Astrocyte (in vitro differentiated cells and primary cell): Measurements from ENCODE around the gene ITM2C. TPM values are rescaled to one million over a fixed set of nuclear protein-coding genes. Genes with fewer than 3 reads are reported as not detected.

ENCODE experiments used
- DNase-seq: peaks from one replicate; pipeline ENCODE4 v3.0.0-alpha.2; 2010; ENCODE audit warnings: low read depth
- FAIRE-seq: peaks from 2 replicates; lab custom pipeline; 2011; peaks lifted over from hg19 to GRCh38; lab: Jason Lieb, UNC
- H2AFZ ChIP-seq: 2 replicates; pipeline ENCODE4 v1.6.0; 2012; ENCODE audit warnings: low read depth, low read length, inconsistent platforms
- H3K27ac ChIP-seq: 2 replicates; pipeline ENCODE4 v1.5.1; 2011; ENCODE audit warnings: low read depth, low read length, inconsistent platforms
- H3K27me3 ChIP-seq: 2 replicates; pipeline ENCODE4 v1.6.0; 2011; ENCODE audit warnings: low read length, inconsistent platforms; ENCODE audit not compliant: insufficient read depth
- H3K36me3 ChIP-seq: 2 replicates; pipeline ENCODE4 v1.5.1; 2011; ENCODE audit warnings: low read length, inconsistent platforms; ENCODE audit not compliant: insufficient read depth
- H3K4me1 ChIP-seq: 2 replicates; pipeline ENCODE4 v1.5.1; 2011; ENCODE audit warnings: low read length, inconsistent platforms; ENCODE audit not compliant: insufficient read depth
- H3K4me2 ChIP-seq: 2 replicates; pipeline ENCODE4 v1.6.0; 2012; ENCODE audit warnings: low read length, inconsistent platforms
- H3K4me3 ChIP-seq: 2 replicates; pipeline ENCODE4 v1.5.1; 2011; ENCODE audit warnings: low read depth, mild to moderate bottlenecking, low read length, inconsistent platforms; ENCODE audit not compliant: insufficient read depth
- H3K79me2 ChIP-seq: 2 replicates; pipeline ENCODE4 v1.6.0; 2012; ENCODE audit warnings: mild to moderate bottlenecking, low read length, inconsistent platforms; ENCODE audit not compliant: insufficient read depth
- H3K9ac ChIP-seq: 2 replicates; pipeline ENCODE4 v1.6.0; 2012; ENCODE audit warnings: mild to moderate bottlenecking, low read length, inconsistent platforms
- H3K9me3 ChIP-seq: 2 replicates; pipeline ENCODE4 v1.5.1; 2012; ENCODE audit warnings: low read depth, mild to moderate bottlenecking, low read length, inconsistent platforms; ENCODE audit not compliant: insufficient read depth
- H4K20me1 ChIP-seq: 2 replicates; pipeline ENCODE4 v1.6.0; 2012; ENCODE audit warnings: low read length, inconsistent platforms; ENCODE audit not compliant: insufficient read depth
- H3K27ac Mint-ChIP-seq: one replicate; pipeline ENCODE4 v1.8.0; 2021; ENCODE audit warnings: mild to moderate bottlenecking, mixed read lengths; ENCODE audit not compliant: unreplicated experiment
- H3K27me3 Mint-ChIP-seq: one replicate; pipeline ENCODE4 v1.8.0; 2021; ENCODE audit warnings: low read depth, mixed read lengths; ENCODE audit not compliant: unreplicated experiment
- H3K36me3 Mint-ChIP-seq: one replicate; pipeline ENCODE4 v1.8.0; 2021; ENCODE audit warnings: low read depth, mixed read lengths; ENCODE audit not compliant: unreplicated experiment
- H3K4me1 Mint-ChIP-seq: one replicate; pipeline ENCODE4 v1.8.0; 2021; ENCODE audit warnings: low read depth, mixed read lengths; ENCODE audit not compliant: unreplicated experiment
- H3K4me3 Mint-ChIP-seq: one replicate; pipeline ENCODE4 v1.8.0; 2021; ENCODE audit warnings: mild to moderate bottlenecking, moderate library complexity, mixed read lengths; ENCODE audit not compliant: unreplicated experiment
- H3K9me3 Mint-ChIP-seq: one replicate; pipeline ENCODE4 v1.8.0; 2021; ENCODE audit warnings: mild to moderate bottlenecking, mixed read lengths; ENCODE audit not compliant: unreplicated experiment
- CTCF ChIP-seq: IDR thresholded peaks from 2 replicates; pipeline ENCODE4 v1.5.1; 2011; ENCODE audit warnings: low read depth, mild to moderate bottlenecking, inconsistent platforms, low read length, moderate library complexity; ENCODE audit not compliant: insufficient read depth
- EZH2 ChIP-seq: IDR thresholded peaks from 2 replicates; pipeline ENCODE4 v1.6.1; 2012; ENCODE audit warnings: mild to moderate bottlenecking, low read length, inconsistent platforms; ENCODE audit not compliant: insufficient read depth
- total RNA-seq: library from RNA; stranded (reverse); gene quantifications from 2 replicates; pipeline ENCODE4 v1.2.1, GENCODE V29; 2021

Gene ITM2C
- total RNA-seq, 1 donor from 2014 or later: 458 TPM

GRCh38 chr2:230889911-230890601 lies 25.3 kb downstream of the ITM2C start:
- DNase-seq (no peak), FAIRE-seq (no peak)
- no peaks in the 10 kb centered on the region for H4K20me1 ChIP-seq
- peaks cover 3% of the 10 kb centered on the region for H3K27me3 ChIP-seq
- no peak overlapping the region for H2AFZ ChIP-seq
- no peaks in the 10 kb centered on the region for H3K4me1 ChIP-seq
- no peaks in the 10 kb centered on the region for H3K79me2 ChIP-seq
- no peak overlapping the region for H3K27ac ChIP-seq
- Mint-ChIP-seq H3K4me1 (peaks cover 37% of the 10 kb centered on the region), H3K36me3 (no peaks in the 10 kb centered on the region), H3K4me3 (no peak overlapping the region), H3K27ac (peak overlapping the region; percentile 14), H3K9me3 (no peaks in the 10 kb centered on the region), H3K27me3 (peaks cover 3% of the 10 kb centered on the region)
- no peak for TF ChIP-seq CTCF
- no peak for TF ChIP-seq EZH2
- H3K9ac ChIP-seq: no peak overlapping the region
- no peaks in the 10 kb centered on the region for H3K9me3 ChIP-seq
- H3K4me3 ChIP-seq: no peak overlapping the region
- no peak overlapping the region for H3K4me2 ChIP-seq
- H3K36me3 ChIP-seq: no peaks in the 10 kb centered on the region

DNA sequence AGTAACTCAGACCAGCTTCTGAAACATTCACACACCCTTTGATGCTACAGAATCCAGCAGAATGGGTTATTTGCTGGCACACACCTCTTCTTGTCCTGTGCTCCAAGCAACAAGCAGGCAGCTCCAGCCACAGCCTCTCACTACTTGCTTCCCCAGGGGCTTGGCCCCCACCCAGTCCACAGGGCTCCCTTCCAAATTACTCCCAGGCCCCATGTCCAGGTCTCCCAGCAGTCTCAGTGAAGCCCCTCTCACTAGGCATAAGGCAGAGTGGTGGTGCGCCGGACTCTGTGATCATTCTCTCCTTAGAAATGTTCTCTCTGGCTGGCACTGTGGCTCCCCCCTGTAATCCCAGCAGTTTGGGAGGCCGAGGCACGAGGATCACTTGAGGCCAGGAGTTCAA lies 25.9 kb downstream of the ITM2C start:
- Mint-ChIP-seq H3K27ac (peak overlapping the region; percentile 58), H3K27me3 (peaks cover 3% of the 10 kb centered on the region), H3K4me3 (peak overlapping the region; percentile 5), H3K36me3 (no peaks in the 10 kb centered on the region), H3K9me3 (no peaks in the 10 kb centered on the region), H3K4me1 (peaks cover 33% of the 10 kb centered on the region)
- Histone ChIP-seq H4K20me1 (no peaks in the 10 kb centered on the region), H3K4me1 (no peaks in the 10 kb centered on the region), H3K9me3 (no peaks in the 10 kb centered on the region), H3K4me2 (no peak overlapping the region), H3K79me2 (no peaks in the 10 kb centered on the region), H3K4me3 (no peak overlapping the region), H2AFZ (no peak overlapping the region), H3K27ac (no peak overlapping the region), H3K27me3 (peaks cover 3% of the 10 kb centered on the region), H3K36me3 (no peaks in the 10 kb centered on the region), H3K9ac (no peak overlapping the region)
- no peak for DNase-seq
- no peak for FAIRE-seq
- TF ChIP-seq EZH2: no peak

DNA sequence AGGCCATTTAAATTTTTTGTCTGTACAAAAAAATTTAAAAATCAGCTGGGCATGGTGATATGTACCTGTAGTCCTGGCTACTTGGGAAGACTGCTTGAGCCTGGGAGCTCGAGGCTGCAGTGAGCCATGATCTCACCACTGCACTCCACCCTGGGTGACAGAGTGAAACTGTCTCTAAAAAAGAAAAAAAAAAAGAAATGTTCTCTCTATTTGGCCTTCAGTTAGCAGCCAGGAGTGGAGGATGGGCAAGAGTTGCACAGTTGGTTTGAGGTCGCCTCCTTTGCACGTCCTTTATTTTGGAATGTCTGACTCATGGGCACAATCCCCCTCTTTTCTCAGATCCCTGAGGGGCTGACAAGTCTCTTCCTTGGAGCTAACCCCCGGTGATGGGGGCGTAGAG lies 26.3 kb downstream of the ITM2C start:
- H3K4me2 ChIP-seq: peak overlapping the region; percentile 13
- Mint-ChIP-seq H3K27me3 (peaks cover 5% of the 10 kb centered on the region), H3K27ac (peak overlapping the region; percentile 75), H3K9me3 (no peaks in the 10 kb centered on the region), H3K4me1 (peaks cover 29% of the 10 kb centered on the region), H3K4me3 (peak overlapping the region; percentile 5), H3K36me3 (no peaks in the 10 kb centered on the region)
- DNase-seq: peak; percentile 11
- no peaks in the 10 kb centered on the region for H4K20me1 ChIP-seq
- TF ChIP-seq EZH2 (no peak), CTCF (no peak)
- H3K4me3 ChIP-seq: no peak overlapping the region
- no peaks in the 10 kb centered on the region for H3K79me2 ChIP-seq
- no peak for FAIRE-seq
- no peak overlapping the region for H3K9ac ChIP-seq
- no peaks in the 10 kb centered on the region for H3K9me3 ChIP-seq
- peaks cover 3% of the 10 kb centered on the region for H3K27me3 ChIP-seq
- no peaks in the 10 kb centered on the region for H3K36me3 ChIP-seq
- no peaks in the 10 kb centered on the region for H3K4me1 ChIP-seq
- H2AFZ ChIP-seq: peak overlapping the region; percentile 20
- H3K27ac ChIP-seq: no peak overlapping the region
